Astrocyte (in vitro differentiated cells and primary cell): Measurements from ENCODE around the gene ABHD12. TPM values are rescaled to one million over a fixed set of nuclear protein-coding genes. Genes with fewer than 3 reads are reported as not detected.

Experiments used
- DNase-seq: peaks from one replicate; pipeline ENCODE4 v3.0.0-alpha.2; 2010; ENCODE audit warnings: low read depth
- FAIRE-seq: peaks from 2 replicates; lab custom pipeline; 2011; peaks lifted over from hg19 to GRCh38; lab: Jason Lieb, UNC
- H2AFZ ChIP-seq: 2 replicates; pipeline ENCODE4 v1.6.0; 2012; ENCODE audit warnings: low read depth, low read length, inconsistent platforms
- H3K27ac ChIP-seq: 2 replicates; pipeline ENCODE4 v1.5.1; 2011; ENCODE audit warnings: low read depth, low read length, inconsistent platforms
- H3K27me3 ChIP-seq: 2 replicates; pipeline ENCODE4 v1.6.0; 2011; ENCODE audit warnings: low read length, inconsistent platforms; ENCODE audit not compliant: insufficient read depth
- H3K36me3 ChIP-seq: 2 replicates; pipeline ENCODE4 v1.5.1; 2011; ENCODE audit warnings: low read length, inconsistent platforms; ENCODE audit not compliant: insufficient read depth
- H3K4me1 ChIP-seq: 2 replicates; pipeline ENCODE4 v1.5.1; 2011; ENCODE audit warnings: low read length, inconsistent platforms; ENCODE audit not compliant: insufficient read depth
- H3K4me2 ChIP-seq: 2 replicates; pipeline ENCODE4 v1.6.0; 2012; ENCODE audit warnings: low read length, inconsistent platforms
- H3K4me3 ChIP-seq: 2 replicates; pipeline ENCODE4 v1.5.1; 2011; ENCODE audit warnings: low read depth, mild to moderate bottlenecking, low read length, inconsistent platforms; ENCODE audit not compliant: insufficient read depth
- H3K79me2 ChIP-seq: 2 replicates; pipeline ENCODE4 v1.6.0; 2012; ENCODE audit warnings: mild to moderate bottlenecking, low read length, inconsistent platforms; ENCODE audit not compliant: insufficient read depth
- H3K9ac ChIP-seq: 2 replicates; pipeline ENCODE4 v1.6.0; 2012; ENCODE audit warnings: mild to moderate bottlenecking, low read length, inconsistent platforms
- H3K9me3 ChIP-seq: 2 replicates; pipeline ENCODE4 v1.5.1; 2012; ENCODE audit warnings: low read depth, mild to moderate bottlenecking, low read length, inconsistent platforms; ENCODE audit not compliant: insufficient read depth
- H4K20me1 ChIP-seq: 2 replicates; pipeline ENCODE4 v1.6.0; 2012; ENCODE audit warnings: low read length, inconsistent platforms; ENCODE audit not compliant: insufficient read depth
- H3K27ac Mint-ChIP-seq: one replicate; pipeline ENCODE4 v1.8.0; 2021; ENCODE audit warnings: mild to moderate bottlenecking, mixed read lengths; ENCODE audit not compliant: unreplicated experiment
- H3K27me3 Mint-ChIP-seq: one replicate; pipeline ENCODE4 v1.8.0; 2021; ENCODE audit warnings: low read depth, mixed read lengths; ENCODE audit not compliant: unreplicated experiment
- H3K36me3 Mint-ChIP-seq: one replicate; pipeline ENCODE4 v1.8.0; 2021; ENCODE audit warnings: low read depth, mixed read lengths; ENCODE audit not compliant: unreplicated experiment
- H3K4me1 Mint-ChIP-seq: one replicate; pipeline ENCODE4 v1.8.0; 2021; ENCODE audit warnings: low read depth, mixed read lengths; ENCODE audit not compliant: unreplicated experiment
- H3K4me3 Mint-ChIP-seq: one replicate; pipeline ENCODE4 v1.8.0; 2021; ENCODE audit warnings: mild to moderate bottlenecking, moderate library complexity, mixed read lengths; ENCODE audit not compliant: unreplicated experiment
- H3K9me3 Mint-ChIP-seq: one replicate; pipeline ENCODE4 v1.8.0; 2021; ENCODE audit warnings: mild to moderate bottlenecking, mixed read lengths; ENCODE audit not compliant: unreplicated experiment
- CTCF ChIP-seq: IDR thresholded peaks from 2 replicates; pipeline ENCODE4 v1.5.1; 2011; ENCODE audit warnings: low read depth, mild to moderate bottlenecking, inconsistent platforms, low read length, moderate library complexity; ENCODE audit not compliant: insufficient read depth
- EZH2 ChIP-seq: IDR thresholded peaks from 2 replicates; pipeline ENCODE4 v1.6.1; 2012; ENCODE audit warnings: mild to moderate bottlenecking, low read length, inconsistent platforms; ENCODE audit not compliant: insufficient read depth
- total RNA-seq: library from RNA; stranded (reverse); gene quantifications from 2 replicates; pipeline ENCODE4 v1.2.1, GENCODE V29; 2021

ABHD12 gene
- total RNA-seq, 1 donor from 2014 or later, result 98.1 TPM

GRCh38 chr20:25296094-25297093 is 94.2 kb downstream of the ABHD12 start:
- Histone ChIP-seq H3K4me1 (peaks cover 14% of the 10 kb centered on the region), H3K4me2 (no peak overlapping the region), H3K4me3 (no peak overlapping the region), H3K79me2 (no peaks in the 10 kb centered on the region), H3K27ac (no peak overlapping the region), H3K27me3 (no peaks in the 10 kb centered on the region), H3K9ac (peak overlapping the region; percentile 46), H3K36me3 (peaks cover 15% of the 10 kb centered on the region), H4K20me1 (peaks cover 32% of the 10 kb centered on the region), H3K9me3 (no peaks in the 10 kb centered on the region), H2AFZ (no peak overlapping the region)
- Mint-ChIP-seq H3K9me3 (no peaks in the 10 kb centered on the region), H3K27ac (peak overlapping the region; percentile 41), H3K36me3 (peaks cover 7% of the 10 kb centered on the region), H3K4me3 (no peak overlapping the region), H3K27me3 (no peaks in the 10 kb centered on the region), H3K4me1 (peaks cover 25% of the 10 kb centered on the region)
- TF ChIP-seq CTCF, result peak; percentile 25
- TF ChIP-seq EZH2, result no peak
- DNase-seq (no peak), FAIRE-seq (no peak)

- TF ChIP-seq EZH2 (no peak), CTCF (no peak)
- Histone ChIP-seq H3K36me3 (peaks cover 15% of the 10 kb centered on the region), H3K4me3 (no peak overlapping the region), H3K4me1 (peaks cover 14% of the 10 kb centered on the region), H3K79me2 (no peaks in the 10 kb centered on the region), H4K20me1 (peaks cover 32% of the 10 kb centered on the region), H3K9ac (peak overlapping the region; percentile 46), H3K27ac (no peak overlapping the region), H2AFZ (no peak overlapping the region), H3K4me2 (no peak overlapping the region), H3K9me3 (no peaks in the 10 kb centered on the region), H3K27me3 (no peaks in the 10 kb centered on the region)
- DNase-seq (no peak), FAIRE-seq (no peak)
- H3K27ac Mint-ChIP-seq, result peak overlapping the region; percentile 47
- peaks cover 19% of the 10 kb centered on the region for H3K4me1 Mint-ChIP-seq
- no peaks in the 10 kb centered on the region for H3K27me3 Mint-ChIP-seq
- H3K36me3 Mint-ChIP-seq, result peaks cover 7% of the 10 kb centered on the region
- no peaks in the 10 kb centered on the region for H3K9me3 Mint-ChIP-seq
- H3K4me3 Mint-ChIP-seq, result no peak overlapping the region
Observed at GRCh38 chr20:25295386-25296093, 95.1 kb downstream of the ABHD12 start.
